Measurements from ENCODE around the gene INPP5A. TPM values are rescaled to one million over a fixed set of nuclear protein-coding genes. Genes with fewer than 3 reads are reported as not detected.

INPP5A gene
- total RNA-seq, 1 donor from 2014 or later: 105 TPM

GRCh38 chr10:132749371-132749795 is 211.8 kb downstream of the INPP5A start:
- no peak overlapping the region for H3K4me3 ChIP-seq
- no peaks in the 10 kb centered on the region for H3K9me3 ChIP-seq (replicated peaks)
- intact Hi-C loops (cut with micrococcal nuclease): no loop called here
- no peak overlapping the region for H3K27ac ChIP-seq (replicated peaks)
- no peaks in the 10 kb centered on the region for H3K27me3 ChIP-seq (ENCODE audit: low read depth)
- DNase-seq: no peak
- H3K36me3 ChIP-seq: peaks cover 39% of the 10 kb centered on the region
- no peaks in the 10 kb centered on the region for H3K4me1 ChIP-seq
- TF ChIP-seq CTCF (IDR thresholded peaks at IDR 0.05; ENCODE audit: borderline replicate concordance): no peak

- DNase-seq: no peak
- H3K36me3 ChIP-seq: peaks cover 46% of the 10 kb centered on the region
Observed at GRCh38 chr10:132750936-132751335, 213.3 kb downstream of the INPP5A start.

GRCh38 chr10:132752378-132752777 is 214.8 kb downstream of the INPP5A start:
- TF ChIP-seq CTCF (IDR thresholded peaks at IDR 0.05; ENCODE audit: borderline replicate concordance): no peak
- no peaks in the 10 kb centered on the region for H3K27me3 ChIP-seq (ENCODE audit: low read depth)

More at GRCh38 chr10:132750936-132751335, 213.3 kb downstream of the INPP5A start:
- H3K9me3 ChIP-seq (replicated peaks): no peaks in the 10 kb centered on the region
- intact Hi-C loops (cut with micrococcal nuclease): no loop called here
- TF ChIP-seq CTCF (IDR thresholded peaks at IDR 0.05; ENCODE audit: borderline replicate concordance): no peak
- no peaks in the 10 kb centered on the region for H3K4me1 ChIP-seq
- no peaks in the 10 kb centered on the region for H3K27me3 ChIP-seq (ENCODE audit: low read depth)
- no peak overlapping the region for H3K27ac ChIP-seq (replicated peaks)
- no peak overlapping the region for H3K4me3 ChIP-seq

GRCh38 chr10:132752961-132753360 is 215.4 kb downstream of the INPP5A start:
- Histone ChIP-seq H3K27ac (replicated peaks) (no peak overlapping the region), H3K4me1 (no peaks in the 10 kb centered on the region), H3K36me3 (peaks cover 64% of the 10 kb centered on the region), H3K4me3 (no peak overlapping the region), H3K9me3 (replicated peaks) (no peaks in the 10 kb centered on the region), H3K27me3 (ENCODE audit: low read depth) (no peaks in the 10 kb centered on the region)
- intact Hi-C loops (cut with micrococcal nuclease): no loop called here
- TF ChIP-seq CTCF (IDR thresholded peaks at IDR 0.05; ENCODE audit: borderline replicate concordance): no peak
- DNase-seq: no peak

More at GRCh38 chr10:132752378-132752777, 214.8 kb downstream of the INPP5A start:
- H3K4me3 ChIP-seq: no peak overlapping the region
- no peaks in the 10 kb centered on the region for H3K4me1 ChIP-seq
- H3K9me3 ChIP-seq (replicated peaks): no peaks in the 10 kb centered on the region
- intact Hi-C loops (cut with micrococcal nuclease): no loop called here
- DNase-seq: no peak
- H3K36me3 ChIP-seq: peaks cover 59% of the 10 kb centered on the region
- H3K27ac ChIP-seq (replicated peaks): no peak overlapping the region

GRCh38 chr10:132753596-132753995 is 216.0 kb downstream of the INPP5A start:
- H3K27me3 ChIP-seq (ENCODE audit: low read depth): no peaks in the 10 kb centered on the region
- H3K4me1 ChIP-seq: no peaks in the 10 kb centered on the region
- H3K4me3 ChIP-seq: no peak overlapping the region
- TF ChIP-seq CTCF (IDR thresholded peaks at IDR 0.05; ENCODE audit: borderline replicate concordance): no peak
- no peaks in the 10 kb centered on the region for H3K9me3 ChIP-seq (replicated peaks)
- DNase-seq: no peak
- intact Hi-C loops (cut with micrococcal nuclease): no loop called here
- no peak overlapping the region for H3K27ac ChIP-seq (replicated peaks)
- peaks cover 68% of the 10 kb centered on the region for H3K36me3 ChIP-seq

All from left ventricle myocardium inferior (tissue), 1 donor.